ENCODE measurements around the gene IFNG-AS1.

DNA sequence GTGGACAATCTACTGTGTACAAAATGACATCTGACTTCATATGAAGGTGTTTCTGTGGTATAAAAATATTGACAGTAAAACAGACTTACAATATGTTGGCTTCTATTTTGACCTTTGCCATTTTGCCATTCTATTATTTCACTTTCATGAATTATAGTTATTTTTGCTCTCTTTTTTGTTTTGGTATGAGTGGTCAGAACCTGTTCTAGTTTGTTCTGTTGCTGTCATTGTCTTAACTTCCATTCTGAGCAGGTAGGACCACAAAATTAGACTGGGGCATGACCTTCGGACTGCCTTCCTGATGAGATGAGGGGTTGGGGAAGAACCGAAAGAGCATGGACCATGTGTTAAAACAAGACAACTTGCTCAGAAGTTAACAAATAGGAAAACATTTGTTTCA lies 36.5 kb upstream of the IFNG-AS1 start:
- TF ChIP-seq POLR2A (IDR thresholded peaks at IDR 0.05) = no peak
- TF ChIP-seq, protein P1, sequence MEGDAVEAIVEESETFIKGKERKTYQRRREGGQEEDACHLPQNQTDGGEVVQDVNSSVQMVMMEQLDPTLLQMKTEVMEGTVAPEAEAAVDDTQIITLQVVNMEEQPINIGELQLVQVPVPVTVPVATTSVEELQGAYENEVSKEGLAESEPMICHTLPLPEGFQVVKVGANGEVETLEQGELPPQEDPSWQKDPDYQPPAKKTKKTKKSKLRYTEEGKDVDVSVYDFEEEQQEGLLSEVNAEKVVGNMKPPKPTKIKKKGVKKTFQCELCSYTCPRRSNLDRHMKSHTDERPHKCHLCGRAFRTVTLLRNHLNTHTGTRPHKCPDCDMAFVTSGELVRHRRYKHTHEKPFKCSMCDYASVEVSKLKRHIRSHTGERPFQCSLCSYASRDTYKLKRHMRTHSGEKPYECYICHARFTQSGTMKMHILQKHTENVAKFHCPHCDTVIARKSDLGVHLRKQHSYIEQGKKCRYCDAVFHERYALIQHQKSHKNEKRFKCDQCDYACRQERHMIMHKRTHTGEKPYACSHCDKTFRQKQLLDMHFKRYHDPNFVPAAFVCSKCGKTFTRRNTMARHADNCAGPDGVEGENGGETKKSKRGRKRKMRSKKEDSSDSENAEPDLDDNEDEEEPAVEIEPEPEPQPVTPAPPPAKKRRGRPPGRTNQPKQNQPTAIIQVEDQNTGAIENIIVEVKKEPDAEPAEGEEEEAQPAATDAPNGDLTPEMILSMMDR (IDR thresholded peaks at IDR 0.05) = no peak
